ENCODE results near the gene JPT2.
"Not testable (repeated sequence)": the region's sequence is repeated elsewhere in the genome, so short reads cannot be mapped to it uniquely, and the experiment has no call there.

The JPT2 gene

DNA sequence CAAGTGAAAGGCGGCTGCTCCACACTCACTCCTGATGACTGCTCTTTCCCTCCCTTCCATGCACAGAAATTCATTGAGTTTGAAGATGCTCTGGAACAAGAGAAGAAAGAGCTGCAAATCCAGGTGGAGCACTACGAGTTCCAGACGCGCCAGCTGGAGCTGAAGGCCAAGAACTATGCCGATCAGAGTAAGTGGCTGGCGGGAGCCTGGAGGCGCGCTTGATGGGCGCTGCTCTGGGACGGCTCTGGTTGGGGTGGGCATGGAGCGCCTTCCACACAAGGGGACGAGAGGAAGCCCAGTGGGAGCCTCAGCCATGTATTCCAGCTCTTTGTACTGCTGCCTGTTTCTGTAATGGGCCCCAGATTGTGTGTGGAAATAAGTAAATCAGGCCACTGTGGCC is 46.4 kb downstream of the JPT2 start:
- no peak for DNase-seq

DNA sequence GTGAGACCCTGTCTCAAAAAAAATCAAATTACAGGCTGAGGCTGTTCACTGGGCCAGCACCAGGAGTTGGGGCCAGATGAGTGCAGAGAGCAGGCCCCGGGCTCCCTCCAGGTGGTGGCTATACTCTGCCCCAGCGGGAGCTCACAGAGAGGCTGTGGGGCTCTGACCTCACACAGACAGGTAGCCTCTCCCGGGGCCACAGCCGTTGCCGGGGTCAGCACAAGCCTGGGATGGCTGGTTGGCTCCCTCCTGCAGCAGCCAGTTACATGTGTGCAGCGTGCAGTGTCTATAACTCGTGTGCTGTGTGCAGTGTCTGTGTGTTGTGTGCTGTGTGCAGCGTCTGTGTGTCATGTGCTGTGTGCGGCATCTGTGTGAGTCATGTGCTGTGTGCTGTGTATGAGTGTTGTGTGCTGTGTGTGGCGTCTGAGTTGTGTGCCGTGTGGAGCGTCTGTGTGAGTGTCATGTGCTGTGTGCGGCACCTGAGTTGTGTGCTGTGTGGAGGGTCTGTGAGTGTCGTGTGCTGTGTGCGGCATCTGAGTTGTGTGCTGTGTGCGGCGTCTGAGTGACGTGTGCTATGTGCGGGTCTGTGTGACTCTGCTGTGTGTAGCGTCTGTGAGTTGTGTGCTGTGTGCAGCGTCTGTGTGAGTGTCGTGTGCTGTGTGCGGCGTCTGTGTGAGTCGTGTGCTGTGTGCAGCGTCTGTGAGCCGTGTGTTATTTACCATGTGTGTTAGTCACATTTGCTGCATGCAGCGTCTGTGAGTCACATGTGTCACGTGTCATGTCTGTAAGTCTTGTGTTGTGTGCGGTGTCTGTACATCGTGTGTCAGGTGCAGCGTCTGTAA is 48.8 kb downstream of the JPT2 start:
- no peak for DNase-seq
- intact Hi-C loops (cut with DNase I), result no loop called here

More for the DNA sequence above, 46.4 kb downstream of the JPT2 start:
- intact Hi-C loops (cut with DNase I), result no loop called here

DNA sequence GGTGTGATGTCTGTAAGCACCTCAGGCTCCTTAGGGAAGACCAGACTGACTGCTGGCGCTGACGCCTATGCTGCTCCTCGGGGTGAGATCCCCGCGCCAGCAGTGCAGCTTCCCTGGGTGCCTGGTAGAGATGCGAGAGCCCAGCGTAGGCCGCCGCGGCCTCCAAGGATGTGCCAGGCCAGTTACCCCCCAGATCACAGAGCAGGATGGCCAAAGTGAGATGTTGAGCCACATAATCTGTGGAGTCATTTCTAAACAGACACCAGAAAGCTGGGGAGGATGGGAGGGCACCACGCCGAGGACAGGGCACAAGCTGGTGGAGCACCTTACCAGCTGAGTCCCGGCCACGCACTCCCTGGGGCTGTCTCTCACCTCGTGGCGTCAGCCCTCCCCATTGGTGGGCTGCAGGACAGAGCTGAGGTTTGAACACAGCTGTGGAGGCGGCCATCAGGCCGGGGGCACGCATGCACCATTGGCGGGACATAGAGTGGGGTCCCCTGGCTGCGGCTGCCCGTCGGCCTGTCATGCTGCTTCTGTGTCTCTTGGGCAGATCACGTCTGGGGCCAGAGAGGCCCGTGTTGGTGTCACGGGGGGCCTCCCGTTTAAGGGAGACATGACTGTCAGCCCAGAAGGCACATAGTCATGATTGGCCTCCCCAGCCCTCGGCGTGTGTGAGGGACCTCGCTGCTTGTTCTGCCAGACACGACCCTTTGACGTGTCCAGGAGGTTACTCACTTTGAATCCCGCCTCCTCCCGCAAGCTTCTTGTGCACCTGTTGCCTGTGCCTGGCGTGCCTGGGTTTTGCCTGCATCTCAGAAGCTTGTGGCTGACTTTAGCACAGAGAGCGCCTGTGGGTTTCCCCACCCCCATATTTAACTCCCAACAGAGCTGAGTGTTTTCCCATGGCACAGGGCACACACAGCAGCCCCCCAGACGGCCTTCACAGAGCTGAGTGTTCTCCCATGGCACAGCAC is 49.9 kb downstream of the JPT2 start:
- intact Hi-C loops (cut with DNase I), result no loop called here
- no peak for DNase-seq

DNA sequence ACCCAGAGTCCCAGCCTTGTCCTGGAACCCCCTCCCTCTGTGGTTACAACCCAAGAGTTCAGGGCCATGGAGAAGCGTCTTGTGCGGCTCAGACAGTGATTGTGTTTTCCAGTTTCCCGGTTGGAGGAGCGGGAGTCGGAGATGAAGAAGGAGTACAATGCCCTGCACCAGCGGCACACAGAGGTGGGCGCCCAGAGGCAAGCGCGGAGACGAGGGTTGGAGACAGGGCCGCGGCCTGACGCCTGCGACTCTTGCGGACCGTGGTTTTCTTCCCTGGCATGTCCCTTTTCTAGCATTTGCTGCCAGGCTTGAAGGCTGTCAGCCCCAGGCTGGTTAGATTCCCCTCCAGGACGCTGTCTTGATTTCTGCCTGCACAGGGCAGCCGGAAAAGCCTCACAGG is 50.9 kb downstream of the JPT2 start:
- intact Hi-C loops (cut with DNase I), result no loop called here
- no peak for DNase-seq

DNA sequence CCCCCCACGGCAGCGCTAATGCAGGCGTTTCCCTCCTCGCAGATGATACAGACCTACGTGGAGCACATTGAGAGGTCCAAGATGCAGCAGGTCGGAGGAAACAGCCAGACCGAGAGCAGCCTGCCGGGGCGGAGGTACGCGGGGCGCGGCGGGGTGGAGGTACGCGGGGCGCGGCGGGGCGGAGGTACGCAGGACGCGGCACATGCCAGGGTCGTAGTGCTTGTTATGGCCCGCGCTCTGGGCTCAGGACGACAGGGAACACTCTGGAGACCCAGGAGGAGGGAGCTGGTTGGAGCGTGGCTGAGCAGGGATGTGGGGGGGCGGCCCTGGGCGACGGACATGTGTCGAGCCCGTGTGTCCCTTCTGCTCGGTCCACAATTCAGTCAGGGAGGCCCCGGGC is 51.4 kb downstream of the JPT2 start:
- no peak for DNase-seq

DNA sequence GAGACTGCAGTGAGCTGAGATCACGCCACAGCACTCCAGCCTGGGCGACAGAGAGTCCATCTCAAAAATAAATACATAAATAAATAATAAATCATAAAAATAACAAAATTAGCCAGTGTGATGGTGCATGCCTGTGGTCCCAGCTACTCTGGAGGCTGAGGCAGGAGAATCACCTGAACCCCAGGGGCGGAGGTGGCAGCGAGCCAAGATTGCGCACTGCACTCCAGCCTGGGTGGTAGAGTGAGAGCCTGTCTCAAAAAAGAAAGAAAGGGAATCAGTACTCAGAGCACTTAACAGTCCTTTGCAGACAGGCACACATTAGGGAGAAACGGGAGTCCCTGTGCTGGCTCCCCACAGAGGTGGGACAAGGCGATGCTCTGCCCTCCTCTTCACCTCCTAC is 53.0 kb downstream of the JPT2 start:
- no peak for DNase-seq
- intact Hi-C loops (cut with DNase I), result no loop called here

More for the DNA sequence above, 51.4 kb downstream of the JPT2 start:
- intact Hi-C loops (cut with DNase I), result no loop called here

DNA sequence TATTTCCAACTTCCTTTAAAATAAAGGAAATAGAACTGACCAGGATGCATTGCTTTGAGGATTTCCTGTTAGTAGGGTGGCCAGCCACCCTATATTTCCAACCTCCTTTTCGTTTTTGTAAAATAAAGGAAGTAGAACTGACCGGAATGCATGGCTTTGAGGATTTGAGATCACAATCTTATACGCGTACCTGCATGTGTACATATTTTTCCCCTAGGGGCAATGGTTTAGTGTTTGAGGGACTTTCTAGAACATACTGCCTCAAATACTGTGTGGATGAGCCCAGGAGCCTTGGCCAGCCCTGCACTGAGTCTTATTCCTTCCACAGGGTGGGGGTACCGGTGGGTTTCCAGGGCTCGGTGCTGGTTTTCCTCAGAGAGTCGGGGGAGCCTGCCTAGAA is 53.5 kb downstream of the JPT2 start:
- no peak for DNase-seq
- intact Hi-C loops (cut with DNase I), result no loop called here

DNA sequence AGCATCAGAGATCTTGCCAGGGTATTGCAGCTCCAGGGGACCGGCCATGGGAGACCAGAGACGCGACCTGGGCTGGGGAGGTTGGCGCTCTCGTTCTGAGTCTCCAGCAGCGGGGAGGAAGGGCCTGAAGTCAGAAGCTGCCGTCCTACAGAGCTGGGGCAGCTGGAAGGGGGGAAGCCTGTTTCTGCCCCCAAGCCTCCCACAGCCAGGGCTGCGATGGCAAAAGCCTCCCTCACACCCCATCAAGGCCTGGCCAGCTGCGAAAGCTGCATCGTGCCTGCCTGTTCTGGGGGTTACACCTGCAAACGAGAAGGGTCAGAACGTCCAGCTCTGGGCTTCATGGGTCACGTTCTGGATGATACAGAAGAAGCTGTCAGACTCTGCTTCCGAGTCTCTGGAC is 54.0 kb downstream of the JPT2 start:
- intact Hi-C loops (cut with DNase I), result no loop called here
- DNase-seq, result no peak

DNA sequence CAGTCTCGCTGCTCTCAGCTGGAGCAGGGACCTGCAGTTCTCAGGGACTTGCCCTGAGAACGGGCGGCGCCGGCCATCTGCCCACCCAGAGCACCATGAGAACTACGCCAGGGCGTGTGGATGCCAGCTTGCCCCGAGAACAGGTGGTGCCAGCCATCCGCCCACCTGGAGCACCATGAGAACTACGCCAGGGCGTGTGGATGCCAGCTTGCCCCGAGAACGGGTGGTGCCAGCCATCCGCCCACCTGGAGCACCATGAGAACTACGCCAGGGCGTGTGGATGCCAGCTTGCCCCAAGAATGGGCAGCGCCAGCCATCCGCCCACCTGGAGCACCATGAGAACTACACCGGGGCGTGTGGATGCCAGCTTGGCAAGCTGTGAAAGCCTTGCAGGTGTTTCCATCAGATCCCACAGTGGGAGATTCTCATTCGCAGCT is 54.5 kb downstream of the JPT2 start:
- peak in 8 of 10 donors; percentile 27 to 91 (median 56) for DNase-seq
- intact Hi-C loops (cut with DNase I), result not testable (repeated sequence)

DNA sequence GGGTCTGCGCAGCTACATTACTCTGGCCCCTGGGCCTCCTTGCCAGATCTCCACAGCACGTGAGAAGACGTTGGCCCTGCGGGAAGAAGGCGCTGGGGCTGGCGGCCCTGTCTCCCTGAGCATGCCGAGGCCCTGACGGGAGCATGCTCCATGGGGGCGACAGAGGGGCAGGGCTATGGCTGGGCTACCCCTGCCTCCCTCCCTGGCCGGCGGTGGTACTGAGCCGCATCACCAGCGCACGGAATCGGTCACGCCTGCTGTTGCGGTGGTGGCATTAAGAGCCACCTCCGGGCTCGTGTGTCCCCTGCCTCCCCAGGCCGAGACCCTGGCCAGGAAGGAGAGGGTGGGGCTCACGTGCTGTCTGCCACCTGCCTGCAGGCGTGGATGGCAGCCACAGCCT is 56.0 kb downstream of the JPT2 start:
- intact Hi-C loops (cut with DNase I), result no loop called here
- DNase-seq, result no peak

DNA sequence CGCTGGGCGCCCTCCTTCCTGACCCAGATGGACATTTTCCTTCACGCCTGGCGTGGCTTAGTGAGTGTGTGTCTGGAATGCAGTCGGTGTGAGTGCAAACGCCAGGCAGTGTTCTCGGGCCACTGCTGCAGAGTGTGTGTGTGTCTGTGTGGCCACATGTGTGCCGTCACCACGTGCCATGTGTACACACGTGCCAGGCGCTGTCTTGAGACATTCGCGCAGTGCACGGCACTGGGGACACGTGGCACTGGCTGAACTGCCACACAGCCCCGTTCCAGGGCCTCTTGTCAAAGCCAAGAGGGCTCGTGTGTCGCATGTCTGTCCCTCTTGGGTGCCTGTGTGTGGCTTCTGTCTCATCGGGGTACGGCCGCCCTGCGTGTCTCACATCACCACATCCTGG is 56.7 kb downstream of the JPT2 start:
- intact Hi-C loops (cut with DNase I), result no loop called here
- no peak for DNase-seq

DNA sequence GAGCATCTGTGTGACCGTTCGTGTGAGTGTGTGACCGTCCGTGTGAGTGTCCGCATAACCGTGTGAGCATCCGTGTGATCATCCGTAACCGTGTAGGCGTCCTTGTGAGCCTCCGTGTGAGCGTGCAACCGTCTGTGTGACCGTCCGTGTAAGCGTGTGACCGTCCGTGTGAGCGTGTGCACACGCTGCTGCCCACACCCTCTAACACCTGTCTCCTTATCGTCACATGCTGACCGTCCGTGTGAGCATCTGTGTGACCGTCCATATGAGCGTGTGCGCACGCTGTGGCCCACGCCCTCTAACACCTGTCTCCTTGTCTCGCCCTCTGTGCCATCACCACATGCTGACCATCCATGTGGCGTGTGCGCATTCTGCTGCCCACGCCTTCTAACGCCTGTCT is 62.2 kb downstream of the JPT2 start:
- no peak for DNase-seq
- intact Hi-C loops (cut with DNase I), result no loop called here

DNA sequence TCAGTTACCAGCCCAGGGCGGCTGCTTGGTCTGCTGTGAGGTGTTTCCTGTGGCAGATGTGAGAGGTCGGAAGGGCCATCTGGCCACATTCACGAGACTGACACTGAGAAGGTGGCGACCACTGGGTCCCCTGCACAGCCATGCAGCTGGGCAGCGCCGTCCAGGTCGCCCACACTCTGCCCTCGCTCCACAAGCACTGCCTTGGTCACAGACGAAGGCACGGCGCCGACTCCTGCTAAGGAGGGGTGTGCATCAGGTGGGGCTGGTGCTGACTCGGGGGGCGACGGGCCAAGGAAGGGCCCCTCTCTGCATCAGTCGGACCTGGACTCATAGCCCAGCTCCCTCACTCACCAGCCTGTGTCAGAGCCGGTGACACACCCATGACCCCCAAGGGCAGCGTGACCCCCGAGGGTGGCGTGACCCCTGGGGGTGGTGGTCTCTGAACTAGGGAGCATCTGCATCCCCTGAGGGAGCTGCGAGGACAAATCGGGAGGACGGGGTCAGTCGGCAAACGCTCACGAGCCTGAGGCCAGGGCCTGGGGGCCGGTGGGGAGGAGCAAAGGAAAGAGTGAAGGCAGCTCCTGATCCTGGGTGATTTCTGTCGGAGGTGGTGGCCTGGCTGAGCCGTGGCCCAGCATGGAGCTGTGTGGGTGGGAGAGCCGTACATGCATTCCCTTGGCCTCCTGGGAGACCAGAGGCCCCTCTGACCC is 62.9 kb downstream of the JPT2 start:
- DNase-seq, result no peak
- intact Hi-C loops (cut with DNase I), result no loop called here

DNA sequence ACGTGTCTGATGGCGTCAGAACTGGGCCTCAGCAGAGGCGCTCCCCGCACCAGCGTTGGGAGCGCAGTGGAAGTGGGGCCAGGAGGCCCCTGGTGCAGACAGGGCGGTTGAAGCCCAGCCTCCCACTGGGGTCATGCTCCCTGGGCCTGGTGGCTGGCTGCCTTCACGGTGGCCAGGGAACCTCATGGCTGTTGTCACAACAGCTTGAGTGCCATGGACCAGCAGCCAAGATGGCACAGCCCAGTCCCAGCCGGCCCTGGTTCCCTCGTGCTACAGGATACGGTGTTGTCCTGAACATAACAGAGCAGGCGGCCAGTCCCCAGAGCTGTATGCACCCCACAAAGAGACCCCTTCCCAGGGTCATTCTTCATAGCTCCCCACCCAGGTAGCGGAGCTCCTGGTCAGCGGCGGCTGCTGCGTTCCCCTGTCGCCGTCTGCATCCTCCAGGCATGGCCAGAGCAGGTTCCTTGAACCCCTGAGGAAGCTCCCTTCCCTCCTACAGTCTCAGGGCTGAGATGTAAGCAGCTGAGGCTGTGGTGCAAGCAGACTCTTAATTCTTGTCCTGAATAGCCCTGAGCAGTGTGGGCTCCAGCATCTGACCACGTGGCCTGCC is 63.6 kb downstream of the JPT2 start:
- intact Hi-C loops (cut with DNase I), result no loop called here
- DNase-seq, result no peak

DNA sequence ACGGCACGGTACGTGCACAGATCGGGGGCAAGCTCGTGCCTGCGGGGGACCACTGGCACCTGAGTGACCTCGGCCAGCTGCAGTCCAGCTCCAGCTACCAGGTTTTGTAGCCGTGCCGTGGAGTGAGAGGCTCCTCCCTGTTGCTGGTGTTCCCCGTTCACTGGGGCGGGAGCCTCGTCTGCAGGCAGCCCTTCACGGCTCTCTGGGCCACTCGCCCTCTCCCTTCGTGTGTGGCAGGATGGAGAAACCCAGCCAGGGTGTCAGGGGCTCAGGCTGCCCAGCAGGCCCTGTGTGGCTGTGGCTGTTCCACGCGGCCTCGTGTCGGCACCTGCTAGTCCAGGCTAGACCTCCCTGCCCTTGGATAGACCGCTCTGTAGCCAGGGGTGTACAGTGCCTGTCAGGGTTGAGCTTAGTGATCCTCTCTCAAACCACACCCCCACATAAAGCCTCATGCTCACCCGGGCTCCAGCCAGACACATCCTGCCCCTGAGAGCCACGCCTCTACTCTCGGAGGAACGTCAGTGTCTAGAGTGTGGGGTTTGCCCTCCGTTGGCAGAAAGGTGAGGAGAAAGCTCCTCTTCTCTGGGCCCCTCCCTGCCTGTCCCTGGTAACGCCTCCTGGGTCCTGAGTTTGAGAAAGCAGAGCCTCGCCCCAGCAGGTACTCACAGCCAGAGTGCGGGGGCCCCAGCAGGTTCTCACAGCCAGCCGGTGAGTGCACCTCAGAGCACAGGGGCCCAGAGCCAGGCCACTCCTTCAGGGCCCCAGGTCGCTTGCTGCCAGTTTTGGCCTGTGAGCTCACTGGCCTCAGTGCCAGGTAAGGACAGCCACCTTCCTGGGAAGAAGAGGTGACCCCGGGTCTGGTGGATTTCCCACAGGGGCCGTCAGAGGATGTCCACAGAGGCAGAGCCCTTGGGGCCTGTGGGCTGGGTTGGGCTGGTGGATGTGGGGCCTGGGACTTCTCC is 65.6 kb downstream of the JPT2 start:
- intact Hi-C loops (cut with DNase I), result no loop called here
- DNase-seq, result no peak

DNA sequence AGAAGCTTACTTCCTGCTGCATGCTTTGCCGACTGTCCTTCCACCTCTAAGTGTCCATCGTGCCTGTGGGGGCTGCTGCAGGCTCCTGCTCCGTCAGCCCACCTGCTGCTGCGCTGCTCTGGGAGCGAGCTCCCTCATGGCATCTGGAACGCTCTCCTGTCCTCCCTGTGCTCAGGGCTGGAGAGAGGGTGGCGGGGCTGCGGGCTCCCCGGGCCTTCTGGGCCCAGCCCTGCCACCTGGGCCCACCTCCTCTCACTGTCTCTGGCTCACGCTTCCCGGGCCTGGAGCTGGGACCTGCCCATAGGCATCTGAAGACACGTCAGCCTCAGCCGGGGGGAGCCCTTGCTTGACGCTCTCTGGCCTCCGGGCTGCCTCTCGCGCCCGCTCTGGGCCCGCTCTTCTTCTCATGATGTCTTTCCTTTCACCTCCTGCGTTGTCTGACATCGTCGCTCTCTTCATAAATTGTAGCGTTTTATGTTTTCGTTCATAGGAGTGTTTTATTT is 66.3 kb downstream of the JPT2 start:
- DNase-seq, result no peak
- intact Hi-C loops (cut with DNase I), result no loop called here

DNA sequence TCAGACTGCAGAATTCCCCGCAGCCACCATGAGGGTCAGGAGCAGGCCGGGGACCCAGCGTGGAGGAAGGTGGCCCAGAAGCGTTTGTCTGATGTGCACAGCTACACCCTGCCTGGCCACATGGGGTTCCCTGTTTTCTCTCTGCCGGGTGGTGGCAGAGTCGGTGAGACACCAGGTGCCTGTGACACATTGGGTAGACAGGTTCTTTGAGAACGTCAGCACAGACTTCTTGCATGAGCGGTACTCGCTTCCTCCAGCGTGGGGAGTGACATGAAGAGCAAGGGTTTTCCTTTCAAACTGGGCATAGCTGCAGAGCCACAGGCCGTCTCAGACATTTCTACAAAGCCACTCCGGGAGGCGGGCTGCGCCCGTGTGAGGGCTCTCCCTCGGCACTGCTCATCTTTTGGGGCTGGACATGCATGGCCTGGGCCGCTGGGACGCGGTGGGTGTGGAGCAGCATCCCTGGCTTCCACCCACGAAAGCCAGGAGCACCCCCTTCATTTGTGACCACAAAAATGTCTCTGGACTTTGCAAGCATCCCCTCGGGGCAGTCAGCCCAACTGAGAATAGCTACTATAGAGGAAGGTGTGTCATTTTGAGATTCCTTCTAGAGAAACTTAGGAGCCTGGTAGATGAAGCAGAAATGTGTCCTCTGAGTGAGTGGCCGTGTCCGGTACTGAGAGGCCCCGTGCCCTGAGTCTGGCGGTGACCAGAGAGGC is 67.3 kb downstream of the JPT2 start:
- intact Hi-C loops (cut with DNase I), result no loop called here
- DNase-seq, result no peak

DNA sequence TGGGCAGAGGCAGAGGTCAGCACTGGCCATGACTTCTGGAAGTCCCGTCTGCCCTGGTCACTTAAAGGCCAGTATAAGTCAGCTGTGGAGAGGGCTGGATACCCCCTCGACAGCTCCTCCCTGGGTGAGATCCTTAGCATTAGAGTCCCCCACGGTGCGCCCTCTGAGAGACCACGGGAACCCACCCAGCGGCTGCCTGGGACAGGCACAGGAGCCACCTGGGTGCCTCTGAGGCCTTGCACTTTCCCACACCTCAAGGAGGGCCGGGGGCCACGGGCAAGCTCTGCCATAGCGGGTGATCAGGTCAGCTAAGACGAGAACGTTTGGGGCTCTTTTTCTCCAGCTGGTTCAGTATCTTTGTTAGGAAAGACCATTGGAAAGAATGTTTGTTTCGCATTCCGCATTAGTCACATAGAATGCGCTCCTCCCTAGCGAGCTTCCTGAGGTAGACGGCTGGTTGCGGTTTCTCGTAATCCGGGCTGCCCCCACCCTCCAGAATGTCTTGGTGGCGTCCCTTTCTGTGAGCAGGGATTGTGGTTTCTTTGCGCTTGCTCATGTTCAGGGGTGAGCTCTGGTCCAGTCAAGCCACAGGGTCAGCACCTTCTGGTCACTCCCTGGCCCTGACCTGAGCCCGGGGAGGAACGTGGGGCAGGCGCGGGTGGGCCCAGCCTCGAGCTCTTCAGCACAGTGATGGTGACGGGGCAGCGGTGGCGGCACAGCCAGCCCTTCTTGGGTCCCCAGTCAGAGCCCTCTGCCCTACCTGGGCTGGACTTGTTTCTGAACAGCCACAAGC is 68.0 kb downstream of the JPT2 start:
- intact Hi-C loops (cut with DNase I), result no loop called here
- peak in 1 of 10 donors; percentile 77 for DNase-seq

All from posterior cingulate gyrus (tissue), 11 donors.